ENCODE data around the gene PLCL1.

DNA sequence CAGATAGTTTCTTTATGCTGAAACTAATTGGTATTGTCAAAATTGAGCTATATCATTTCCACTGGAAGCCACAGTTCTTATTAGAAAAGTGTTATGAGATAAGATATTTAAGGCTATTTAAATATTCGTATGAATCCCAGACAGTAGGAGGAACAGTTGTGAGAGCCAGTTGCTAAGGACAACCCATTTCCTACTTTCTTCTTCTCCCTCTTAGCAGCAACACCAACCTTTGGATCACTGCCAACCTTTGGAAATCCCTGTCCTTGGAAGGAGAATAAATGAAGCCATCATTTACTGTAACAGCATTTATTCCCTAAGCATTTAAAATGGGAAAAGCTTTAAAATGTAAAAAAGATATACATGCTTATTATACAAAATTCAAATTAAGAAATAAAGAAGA is 85.8 kb downstream of the PLCL1 start:
- TF ChIP-seq, protein P1, sequence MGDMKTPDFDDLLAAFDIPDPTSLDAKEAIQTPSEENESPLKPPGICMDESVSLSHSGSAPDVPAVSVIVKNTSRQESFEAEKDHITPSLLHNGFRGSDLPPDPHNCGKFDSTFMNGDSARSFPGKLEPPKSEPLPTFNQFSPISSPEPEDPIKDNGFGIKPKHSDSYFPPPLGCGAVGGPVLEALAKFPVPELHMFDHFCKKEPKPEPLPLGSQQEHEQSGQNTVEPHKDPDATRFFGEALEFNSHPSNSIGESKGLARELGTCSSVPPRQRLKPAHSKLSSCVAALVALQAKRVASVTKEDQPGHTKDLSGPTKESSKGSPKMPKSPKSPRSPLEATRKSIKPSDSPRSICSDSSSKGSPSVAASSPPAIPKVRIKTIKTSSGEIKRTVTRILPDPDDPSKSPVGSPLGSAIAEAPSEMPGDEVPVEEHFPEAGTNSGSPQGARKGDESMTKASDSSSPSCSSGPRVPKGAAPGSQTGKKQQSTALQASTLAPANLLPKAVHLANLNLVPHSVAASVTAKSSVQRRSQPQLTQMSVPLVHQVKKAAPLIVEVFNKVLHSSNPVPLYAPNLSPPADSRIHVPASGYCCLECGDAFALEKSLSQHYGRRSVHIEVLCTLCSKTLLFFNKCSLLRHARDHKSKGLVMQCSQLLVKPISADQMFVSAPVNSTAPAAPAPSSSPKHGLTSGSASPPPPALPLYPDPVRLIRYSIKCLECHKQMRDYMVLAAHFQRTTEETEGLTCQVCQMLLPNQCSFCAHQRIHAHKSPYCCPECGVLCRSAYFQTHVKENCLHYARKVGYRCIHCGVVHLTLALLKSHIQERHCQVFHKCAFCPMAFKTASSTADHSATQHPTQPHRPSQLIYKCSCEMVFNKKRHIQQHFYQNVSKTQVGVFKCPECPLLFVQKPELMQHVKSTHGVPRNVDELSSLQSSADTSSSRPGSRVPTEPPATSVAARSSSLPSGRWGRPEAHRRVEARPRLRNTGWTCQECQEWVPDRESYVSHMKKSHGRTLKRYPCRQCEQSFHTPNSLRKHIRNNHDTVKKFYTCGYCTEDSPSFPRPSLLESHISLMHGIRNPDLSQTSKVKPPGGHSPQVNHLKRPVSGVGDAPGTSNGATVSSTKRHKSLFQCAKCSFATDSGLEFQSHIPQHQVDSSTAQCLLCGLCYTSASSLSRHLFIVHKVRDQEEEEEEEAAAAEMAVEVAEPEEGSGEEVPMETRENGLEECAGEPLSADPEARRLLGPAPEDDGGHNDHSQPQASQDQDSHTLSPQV (IDR thresholded peaks at IDR 0.05): no peak
- TF ChIP-seq POLR2AphosphoS5 (IDR thresholded peaks at IDR 0.05; ENCODE audit: low read length): no peak
